ENCODE measurements around the gene SIRPB2.

SIRPB2 gene

DNA sequence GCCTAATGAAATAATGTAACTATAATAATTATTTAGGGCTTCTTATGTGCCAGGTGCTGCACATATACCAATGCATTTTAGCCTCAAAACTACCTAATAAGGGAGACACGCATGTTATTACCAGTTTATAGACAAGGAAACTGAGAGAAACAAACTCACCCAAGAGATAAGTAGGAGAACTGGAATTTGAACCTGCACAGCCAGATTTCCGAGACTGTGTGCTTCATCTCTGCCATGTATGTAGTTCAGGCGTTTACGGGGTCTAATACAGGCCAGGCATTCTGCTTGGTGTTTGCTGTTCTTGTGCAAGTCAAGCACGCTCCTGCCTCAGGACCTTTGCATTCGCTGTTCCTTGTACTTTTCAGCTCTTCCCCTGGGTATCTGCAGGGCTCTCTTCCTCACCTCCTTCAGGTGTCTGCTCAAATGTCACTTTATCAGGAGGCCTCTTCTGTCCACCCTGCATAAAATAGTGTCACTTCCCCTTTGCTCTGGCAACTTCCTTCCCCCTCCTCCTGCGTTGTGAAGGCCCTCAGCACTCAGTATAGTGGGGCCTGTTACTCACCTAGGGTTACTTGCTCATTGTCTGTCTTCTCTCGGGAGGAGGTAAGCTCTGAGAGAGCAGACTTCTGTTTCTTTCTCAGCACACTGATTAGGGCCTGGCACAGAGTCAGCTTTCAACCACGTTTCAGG, 18.5 kb downstream of the SIRPB2 start:
- no peak for DNase-seq (ENCODE audit: low spot score)
- no peak for FAIRE-seq

DNA sequence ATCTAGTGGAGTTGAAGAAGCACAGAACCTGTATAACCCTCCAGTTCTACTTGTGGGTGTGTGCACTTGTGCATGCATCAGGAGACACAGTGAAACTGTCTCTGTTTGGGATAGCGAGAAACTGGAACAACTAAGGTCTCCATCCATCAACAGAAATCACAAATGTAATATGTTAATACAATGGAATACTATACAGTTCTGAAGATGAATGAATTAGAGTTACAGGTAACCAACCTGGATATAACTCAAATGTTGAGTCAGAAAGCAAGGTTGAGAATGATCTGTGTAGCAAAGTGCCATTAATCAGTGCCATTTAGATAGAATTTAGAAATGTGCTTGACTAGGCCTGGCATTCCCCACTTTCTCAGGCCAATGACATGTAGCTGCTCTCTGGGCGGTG, 20.0 kb downstream of the SIRPB2 start:
- no peak for DNase-seq (ENCODE audit: low spot score)
- no peak for FAIRE-seq

DNA sequence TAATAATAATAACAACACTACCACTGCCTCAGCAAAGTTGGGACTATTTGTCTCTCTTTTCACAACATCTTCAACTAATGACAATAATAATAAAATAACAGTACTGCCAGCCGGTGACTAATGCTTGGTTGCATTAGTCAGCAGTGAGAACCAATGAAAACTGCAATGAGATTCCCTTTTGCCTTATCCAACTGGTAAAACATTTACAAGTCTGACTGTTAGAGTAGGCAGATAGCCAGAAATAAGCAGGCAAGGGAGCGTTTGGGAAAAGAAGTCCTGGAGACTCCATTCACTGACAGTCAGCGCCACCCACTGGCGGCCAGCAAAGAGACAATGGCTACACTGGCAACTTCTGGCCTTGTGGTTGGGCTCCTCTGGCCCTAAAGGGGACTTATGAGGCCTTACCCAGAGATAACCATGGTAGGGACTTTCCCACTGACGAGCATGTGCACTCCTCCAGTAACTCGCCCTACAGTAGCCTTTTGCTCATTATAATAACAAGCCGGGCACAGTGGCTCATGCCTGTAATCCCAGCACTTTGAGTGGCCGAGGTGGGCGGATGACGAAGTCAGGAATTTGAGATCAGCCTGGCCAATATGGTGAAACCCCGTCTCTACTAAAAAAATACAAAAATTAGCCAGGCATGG, 21.2 kb downstream of the SIRPB2 start:
- DNase-seq (ENCODE audit: low spot score) = peak; percentile 99

GRCh38 chr20:1469306-1469905, 21.8 kb downstream of the SIRPB2 start:
- DNase-seq (ENCODE audit: low spot score) (no peak), FAIRE-seq (no peak)

More for the DNA sequence above, 21.2 kb downstream of the SIRPB2 start:
- peak; percentile 98 for FAIRE-seq

DNA sequence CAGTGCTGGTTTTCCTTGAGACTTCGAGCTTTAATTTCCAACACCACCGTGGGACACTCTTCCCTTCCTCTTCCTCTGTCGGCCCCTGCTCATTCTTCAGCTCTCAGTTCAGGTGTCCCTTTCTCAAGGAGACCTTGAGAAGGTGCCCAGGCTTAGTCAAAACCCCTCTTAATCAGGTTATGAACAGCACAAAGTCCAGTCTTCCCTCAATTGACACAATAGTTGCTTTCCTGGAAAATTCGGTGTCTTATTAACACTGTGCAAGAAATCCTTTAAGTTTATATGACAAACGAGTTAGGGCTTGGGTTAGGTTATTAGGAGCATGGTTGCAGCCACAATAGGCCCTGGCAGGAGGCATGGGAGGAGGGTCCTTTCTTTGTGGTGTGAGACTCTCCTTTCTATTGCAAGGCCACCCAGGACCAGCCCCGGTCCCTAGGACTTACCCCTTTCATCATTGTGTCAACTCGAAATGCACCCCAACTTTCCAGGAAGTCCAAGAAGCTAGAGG, 23.0 kb downstream of the SIRPB2 start:
- FAIRE-seq = no peak

GRCh38 chr20:1467355-1468116, 23.7 kb downstream of the SIRPB2 start:
- no peak for DNase-seq (ENCODE audit: low spot score)
- FAIRE-seq = no peak

More for the DNA sequence above, 23.0 kb downstream of the SIRPB2 start:
- DNase-seq (ENCODE audit: low spot score) = no peak

- no peak for FAIRE-seq
- DNase-seq (ENCODE audit: low spot score) = no peak
Measured at GRCh38 chr20:1467082-1467354, 24.2 kb downstream of the SIRPB2 start.

- no peak for FAIRE-seq
Measured at GRCh38 chr20:1466211-1467081, 24.8 kb downstream of the SIRPB2 start, which contains the start of gene NSFL1C. Gene NSFL1C (minus strand): TSS chr20:1466849. CDS start chr20:1466824, 25 bp downstream.

GRCh38 chr20:1465470-1466210, 25.6 kb downstream of the SIRPB2 start:
- no peak for FAIRE-seq

More at GRCh38 chr20:1466211-1467081, 24.8 kb downstream of the SIRPB2 start, which contains the start of gene NSFL1C:
- peak; percentile 73 for DNase-seq (ENCODE audit: low spot score)

GRCh38 chr20:1463971-1464570, 27.1 kb downstream of the SIRPB2 start:
- DNase-seq (ENCODE audit: low spot score) = no peak
- no peak for FAIRE-seq

More at GRCh38 chr20:1465470-1466210, 25.6 kb downstream of the SIRPB2 start:
- DNase-seq (ENCODE audit: low spot score) = no peak

DNA sequence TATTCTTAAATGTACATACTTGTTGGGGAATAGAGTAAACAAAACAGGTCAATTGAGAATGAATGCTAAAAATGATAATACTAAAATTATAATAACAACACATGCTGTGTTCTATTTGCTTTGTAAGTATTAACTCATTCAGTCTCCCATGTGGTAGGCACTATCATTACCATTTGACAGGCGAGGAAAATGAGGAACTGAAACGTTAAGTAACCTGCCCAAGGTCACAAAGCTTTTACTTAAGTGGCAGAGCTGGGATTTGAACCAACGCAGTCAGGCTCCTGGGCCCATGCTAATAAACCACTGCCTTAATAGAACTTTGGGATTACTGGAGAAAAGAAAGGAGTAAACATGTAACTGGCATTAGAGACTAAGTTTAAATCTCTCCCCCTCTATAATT, 28.4 kb downstream of the SIRPB2 start:
- DNase-seq (ENCODE audit: low spot score) = no peak

GRCh38 chr20:1462001-1462400, 29.2 kb downstream of the SIRPB2 start:
- DNase-seq (ENCODE audit: low spot score) (no peak), FAIRE-seq (no peak)

More for the DNA sequence above, 28.4 kb downstream of the SIRPB2 start:
- FAIRE-seq = no peak

GRCh38 chr20:1460275-1460674, 30.9 kb downstream of the SIRPB2 start:
- no peak for FAIRE-seq

DNA sequence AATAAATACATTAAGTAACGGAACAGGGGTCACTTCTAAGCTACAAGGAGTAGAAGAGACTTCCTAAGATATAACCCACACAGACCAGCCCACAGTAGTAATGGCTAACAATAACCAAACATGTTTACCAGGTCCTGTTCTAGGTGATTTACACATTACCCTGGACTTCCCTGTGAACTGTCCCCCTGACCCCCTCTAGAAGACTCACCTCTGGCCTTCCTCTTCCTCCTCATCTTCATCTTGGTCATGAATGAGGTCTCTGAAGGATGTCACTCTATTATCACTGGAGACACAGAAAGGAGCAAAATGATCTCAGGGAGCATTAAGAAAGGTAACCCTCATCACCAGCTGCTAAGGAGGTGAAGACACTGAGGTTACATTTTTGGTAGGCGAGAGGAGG, 33.2 kb downstream of the SIRPB2 start:
- DNase-seq (ENCODE audit: low spot score) (no peak), FAIRE-seq (no peak)

More at GRCh38 chr20:1460275-1460674, 30.9 kb downstream of the SIRPB2 start:
- DNase-seq (ENCODE audit: low spot score) = no peak

DNA sequence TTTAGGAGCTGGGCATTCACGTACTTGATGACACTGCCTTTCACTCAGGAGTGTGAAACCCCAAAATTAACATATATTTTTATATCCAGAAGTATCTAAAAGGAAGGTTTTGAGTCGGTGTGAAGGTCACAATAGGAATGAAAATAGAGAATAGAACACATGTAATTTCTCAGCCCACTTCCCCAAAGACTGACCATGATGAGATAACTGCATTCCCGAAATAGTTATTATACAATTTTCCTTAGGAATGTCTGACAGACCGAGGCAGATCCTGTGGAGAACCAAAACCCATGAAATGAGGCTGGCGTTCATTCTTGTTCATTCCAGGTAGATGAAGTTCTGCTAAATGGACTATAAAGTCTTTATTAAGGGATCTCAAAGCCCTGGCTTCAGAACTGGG, 34.9 kb downstream of the SIRPB2 start:
- DNase-seq (ENCODE audit: low spot score) (no peak), FAIRE-seq (no peak)

GRCh38 chr20:1450926-1451491, 40.2 kb downstream of the SIRPB2 start:
- no peak for FAIRE-seq
- no peak for DNase-seq (ENCODE audit: low spot score)

- FAIRE-seq = no peak
Measured at GRCh38 chr20:1449370-1449769, 41.9 kb downstream of the SIRPB2 start.

GRCh38 chr20:1448081-1448620, 43.1 kb downstream of the SIRPB2 start:
- DNase-seq (ENCODE audit: low spot score) (no peak), FAIRE-seq (no peak)

More at GRCh38 chr20:1449370-1449769, 41.9 kb downstream of the SIRPB2 start:
- DNase-seq (ENCODE audit: low spot score) = no peak

DNA sequence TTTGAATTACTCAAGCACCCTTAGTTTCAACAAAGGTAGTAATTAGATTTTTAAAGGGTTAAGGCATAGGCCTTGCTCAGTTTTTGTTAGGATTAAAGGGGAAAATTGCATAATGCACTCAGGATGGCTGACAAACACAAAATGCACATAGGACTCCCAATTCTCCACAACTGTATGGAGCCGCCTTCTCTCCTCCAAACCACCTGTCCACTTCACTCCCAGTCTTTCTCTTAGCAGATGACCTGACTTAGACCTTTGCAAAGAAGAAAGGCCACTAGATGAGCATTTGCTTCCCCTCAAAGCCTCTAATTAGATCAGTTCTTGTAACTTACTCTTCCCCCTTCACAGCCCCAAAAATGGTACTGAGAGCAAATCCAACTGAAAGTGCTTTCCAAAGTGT, 44.7 kb downstream of the SIRPB2 start:
- no peak for FAIRE-seq
- no peak for DNase-seq (ENCODE audit: low spot score)
